ENCODE results near the gene CLMN.

The CLMN gene

GRCh38 chr14:95136631-95137030, 183.1 kb downstream of the CLMN start:
- no peak for DNase-seq (ENCODE audit: low spot score)

GRCh38 chr14:95134304-95134933, 185.3 kb downstream of the CLMN start:
- no peak for DNase-seq (ENCODE audit: low spot score)

- peak; percentile 69 for DNase-seq (ENCODE audit: low spot score)
Measured at GRCh38 chr14:95133282-95133681, 186.4 kb downstream of the CLMN start.

GRCh38 chr14:95132760-95133159, 186.9 kb downstream of the CLMN start:
- no peak for DNase-seq (ENCODE audit: low spot score)
